ENCODE data around the gene TCL1A. TPM values are rescaled to one million over a fixed set of nuclear protein-coding genes. Genes with fewer than 3 reads are reported as not detected.

TCL1A gene
- total and polyA plus RNA-seq, 5 donors from 2014 or later, result 0.44 to 12.5 (median 1.8) TPM

DNA sequence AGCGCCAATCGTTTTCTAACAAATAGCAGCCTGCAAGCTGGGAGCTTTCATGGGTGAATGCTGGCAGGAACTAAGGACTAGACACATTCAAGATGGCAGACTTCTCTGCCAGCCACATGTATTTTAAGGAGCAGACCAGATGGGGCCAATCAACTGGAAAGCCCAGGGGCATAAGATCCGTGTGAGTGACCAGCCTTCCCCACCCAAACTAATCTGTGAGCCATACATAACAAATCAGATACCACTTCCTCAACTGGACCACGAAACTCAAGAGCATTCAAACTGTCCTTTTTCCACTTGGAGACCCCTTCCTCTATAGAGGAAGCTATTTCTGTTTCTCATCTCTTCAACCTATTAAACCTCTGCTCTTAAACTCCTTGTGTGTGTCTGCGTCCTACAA, 18.0 kb downstream of the TCL1A start:
- H3K4me3 ChIP-seq (ENCODE audit: low read depth, low read length), result no peak overlapping the region
- ATAC-seq (ENCODE audit: low read depth in 2 of 2), result no peak
- H3K9me3 Mint-ChIP-seq, result no peaks in the 10 kb centered on the region

GRCh38 chr14:95695051-95695450, 18.9 kb downstream of the TCL1A start:
- H3K27me3 Mint-ChIP-seq, result peaks cover 25% of the 10 kb centered on the region
- Histone ChIP-seq H3K27ac (ENCODE audit: insufficient read depth, low read length, poor library complexity, severe bottlenecking) (no peak overlapping the region), H3K4me3 (ENCODE audit: low read depth, low read length) (no peak overlapping the region), H3K36me3 (ENCODE audit: control insufficient read depth, insufficient read depth, low read length) (no peaks in the 10 kb centered on the region), H3K9me3 (ENCODE audit: control insufficient read depth in 2 of 2, low read length in 2 of 2) (no peaks in the 10 kb centered on the region), H3K27me3 (ENCODE audit: control insufficient read depth, insufficient read depth, low read length) (peaks cover 6% of the 10 kb centered on the region), H3K4me1 (ENCODE audit: control insufficient read depth, insufficient read depth, low read length, poor library complexity, severe bottlenecking) (no peaks in the 10 kb centered on the region)
- no peak overlapping the region for H3K27ac Mint-ChIP-seq
- H3K36me3 Mint-ChIP-seq, result no peaks in the 10 kb centered on the region
- ATAC-seq (ENCODE audit: low read depth in 2 of 2) (no peak), DNase-seq (no peak)
- H3K4me1 Mint-ChIP-seq, result no peaks in the 10 kb centered on the region
- no peaks in the 10 kb centered on the region for H3K9me3 Mint-ChIP-seq
- no peak overlapping the region for H3K4me3 Mint-ChIP-seq

More for the DNA sequence above, 18.0 kb downstream of the TCL1A start:
- Histone ChIP-seq H3K36me3 (ENCODE audit: control insufficient read depth, insufficient read depth, low read length) (no peaks in the 10 kb centered on the region), H3K4me1 (ENCODE audit: control insufficient read depth, insufficient read depth, low read length, poor library complexity, severe bottlenecking) (no peaks in the 10 kb centered on the region), H3K27me3 (ENCODE audit: control insufficient read depth, insufficient read depth, low read length) (peaks cover 6% of the 10 kb centered on the region), H3K9me3 (ENCODE audit: control insufficient read depth in 2 of 2, low read length in 2 of 2) (no peaks in the 10 kb centered on the region), H3K27ac (ENCODE audit: insufficient read depth, low read length, poor library complexity, severe bottlenecking) (no peak overlapping the region)
- no peak for DNase-seq
- H3K4me1 Mint-ChIP-seq, result no peaks in the 10 kb centered on the region
- H3K27ac Mint-ChIP-seq, result no peak overlapping the region
- H3K36me3 Mint-ChIP-seq, result no peaks in the 10 kb centered on the region
- H3K4me3 Mint-ChIP-seq, result no peak overlapping the region
- peaks cover 33% of the 10 kb centered on the region for H3K27me3 Mint-ChIP-seq

DNA sequence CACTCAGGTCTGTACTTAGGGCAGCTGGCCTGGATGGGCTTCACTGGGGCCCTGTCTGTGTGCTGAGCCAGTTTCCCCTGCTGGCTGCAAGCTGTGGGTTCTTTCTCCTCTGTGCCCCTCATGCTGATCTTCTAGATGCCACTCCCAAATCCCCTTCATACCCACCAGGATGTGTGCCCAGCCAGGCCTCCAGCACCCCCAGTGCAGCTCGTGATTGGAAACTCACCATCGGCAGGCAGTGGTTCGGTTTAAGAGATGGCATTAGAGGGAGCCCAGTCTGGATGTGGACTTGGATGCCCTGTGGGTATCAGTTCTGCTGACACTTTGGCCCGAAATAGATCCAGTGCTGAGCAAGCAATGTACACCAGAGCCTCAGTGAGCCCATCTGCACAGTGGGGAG, 21.8 kb downstream of the TCL1A start:
- H3K36me3 Mint-ChIP-seq, result no peaks in the 10 kb centered on the region
- Histone ChIP-seq H3K27me3 (ENCODE audit: control insufficient read depth, insufficient read depth, low read length) (peaks cover 2% of the 10 kb centered on the region), H3K4me1 (ENCODE audit: control insufficient read depth, insufficient read depth, low read length, poor library complexity, severe bottlenecking) (no peaks in the 10 kb centered on the region), H3K4me3 (ENCODE audit: low read depth, low read length) (no peak overlapping the region), H3K36me3 (ENCODE audit: control insufficient read depth, insufficient read depth, low read length) (no peaks in the 10 kb centered on the region), H3K9me3 (ENCODE audit: control insufficient read depth in 2 of 2, low read length in 2 of 2) (no peaks in the 10 kb centered on the region), H3K27ac (ENCODE audit: insufficient read depth, low read length, poor library complexity, severe bottlenecking) (no peak overlapping the region)
- no peaks in the 10 kb centered on the region for H3K4me1 Mint-ChIP-seq
- DNase-seq (no peak), ATAC-seq (ENCODE audit: low read depth in 2 of 2) (no peak)
- no peak overlapping the region for H3K27ac Mint-ChIP-seq
- no peaks in the 10 kb centered on the region for H3K9me3 Mint-ChIP-seq
- peaks cover 20% of the 10 kb centered on the region for H3K27me3 Mint-ChIP-seq
- H3K4me3 Mint-ChIP-seq, result no peak overlapping the region

- DNase-seq, result no peak
- H3K4me1 Mint-ChIP-seq, result no peaks in the 10 kb centered on the region
- Histone ChIP-seq H3K4me1 (ENCODE audit: control insufficient read depth, insufficient read depth, low read length, poor library complexity, severe bottlenecking) (no peaks in the 10 kb centered on the region), H3K9me3 (ENCODE audit: control insufficient read depth in 2 of 2, low read length in 2 of 2) (no peaks in the 10 kb centered on the region), H3K4me3 (ENCODE audit: low read depth, low read length) (no peak overlapping the region), H3K27ac (ENCODE audit: insufficient read depth, low read length, poor library complexity, severe bottlenecking) (no peak overlapping the region), H3K27me3 (ENCODE audit: control insufficient read depth, insufficient read depth, low read length) (peaks cover 2% of the 10 kb centered on the region), H3K36me3 (ENCODE audit: control insufficient read depth, insufficient read depth, low read length) (no peaks in the 10 kb centered on the region)
- ATAC-seq (ENCODE audit: low read depth in 2 of 2), result no peak
- peaks cover 18% of the 10 kb centered on the region for H3K27me3 Mint-ChIP-seq
- no peaks in the 10 kb centered on the region for H3K36me3 Mint-ChIP-seq
- H3K9me3 Mint-ChIP-seq, result no peaks in the 10 kb centered on the region
- H3K4me3 Mint-ChIP-seq, result no peak overlapping the region
- H3K27ac Mint-ChIP-seq, result no peak overlapping the region
Measured at GRCh38 chr14:95691591-95691990, 22.3 kb downstream of the TCL1A start.

DNA sequence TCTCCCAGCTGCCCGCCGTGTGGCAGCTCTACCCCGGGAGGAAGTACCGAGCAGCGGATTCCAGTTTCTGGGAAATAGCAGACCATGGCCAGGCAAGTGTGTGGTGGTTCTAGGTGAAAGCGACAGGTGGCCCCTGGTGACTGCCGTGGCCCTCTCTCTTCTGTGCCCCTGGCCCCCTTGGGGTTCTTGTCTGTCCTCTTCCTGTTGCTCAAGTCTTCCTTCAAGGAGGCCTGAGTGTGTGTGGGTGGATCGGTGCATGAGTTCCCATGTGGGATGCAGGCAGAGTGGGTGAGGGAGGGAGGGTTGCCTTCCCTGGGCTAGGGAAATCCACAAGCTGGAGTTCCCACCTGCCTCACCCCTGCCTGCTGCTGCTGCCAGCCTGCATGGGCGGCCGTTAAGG, 23.1 kb downstream of the TCL1A start:
- Histone ChIP-seq H3K4me1 (ENCODE audit: control insufficient read depth, insufficient read depth, low read length, poor library complexity, severe bottlenecking) (no peaks in the 10 kb centered on the region), H3K27ac (ENCODE audit: insufficient read depth, low read length, poor library complexity, severe bottlenecking) (no peak overlapping the region), H3K36me3 (ENCODE audit: control insufficient read depth, insufficient read depth, low read length) (no peaks in the 10 kb centered on the region), H3K9me3 (ENCODE audit: control insufficient read depth in 2 of 2, low read length in 2 of 2) (no peaks in the 10 kb centered on the region), H3K27me3 (ENCODE audit: control insufficient read depth, insufficient read depth, low read length) (no peaks in the 10 kb centered on the region), H3K4me3 (ENCODE audit: low read depth, low read length) (no peak overlapping the region)
- Mint-ChIP-seq H3K27me3 (peaks cover 13% of the 10 kb centered on the region), H3K4me1 (no peaks in the 10 kb centered on the region), H3K27ac (no peak overlapping the region), H3K9me3 (no peaks in the 10 kb centered on the region), H3K36me3 (no peaks in the 10 kb centered on the region), H3K4me3 (no peak overlapping the region)
- DNase-seq (no peak), ATAC-seq (ENCODE audit: low read depth in 2 of 2) (no peak)

- Histone ChIP-seq H3K27ac (ENCODE audit: insufficient read depth, low read length, poor library complexity, severe bottlenecking) (no peak overlapping the region), H3K27me3 (ENCODE audit: control insufficient read depth, insufficient read depth, low read length) (no peaks in the 10 kb centered on the region), H3K4me1 (ENCODE audit: control insufficient read depth, insufficient read depth, low read length, poor library complexity, severe bottlenecking) (no peaks in the 10 kb centered on the region), H3K9me3 (ENCODE audit: control insufficient read depth in 2 of 2, low read length in 2 of 2) (no peaks in the 10 kb centered on the region), H3K36me3 (ENCODE audit: control insufficient read depth, insufficient read depth, low read length) (no peaks in the 10 kb centered on the region), H3K4me3 (ENCODE audit: low read depth, low read length) (no peak overlapping the region)
- Mint-ChIP-seq H3K9me3 (peaks cover 0 to under 1% (median 0%) of the 10 kb centered on the region in 7 donors), H3K36me3 (no peaks in the 10 kb centered on the region), H3K4me1 (no peaks in the 10 kb centered on the region), H3K27ac (no peak overlapping the region), H3K27me3 (peaks cover 13% of the 10 kb centered on the region), H3K4me3 (no peak overlapping the region)
- ATAC-seq (ENCODE audit: low read depth in 2 of 2), result no peak
- DNase-seq, result no peak
Measured at GRCh38 chr14:95689441-95689840, 24.5 kb downstream of the TCL1A start.

DNA sequence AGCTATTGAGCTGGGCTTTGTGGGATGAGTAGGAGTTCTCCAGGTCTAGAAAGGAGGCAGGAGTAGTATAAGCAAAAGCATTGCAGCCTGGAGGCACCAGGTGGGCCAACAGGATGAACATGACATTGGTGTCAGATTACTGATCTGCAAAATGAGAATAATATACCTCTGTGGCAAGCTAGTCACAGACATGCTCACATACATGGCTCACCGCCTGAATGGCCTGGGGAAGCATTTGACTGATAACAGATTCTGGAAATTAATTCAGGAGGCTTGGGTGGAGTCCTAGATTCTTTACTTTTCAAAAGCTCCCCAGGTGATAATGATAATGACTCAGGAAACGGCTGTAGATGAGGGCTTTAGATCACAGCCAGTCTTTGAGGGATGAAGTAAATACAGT, 27.0 kb downstream of the TCL1A start:
- Histone ChIP-seq H3K4me3 (ENCODE audit: low read depth, low read length) (no peak overlapping the region), H3K27ac (ENCODE audit: insufficient read depth, low read length, poor library complexity, severe bottlenecking) (no peak overlapping the region), H3K27me3 (ENCODE audit: control insufficient read depth, insufficient read depth, low read length) (no peaks in the 10 kb centered on the region), H3K36me3 (ENCODE audit: control insufficient read depth, insufficient read depth, low read length) (no peaks in the 10 kb centered on the region), H3K4me1 (ENCODE audit: control insufficient read depth, insufficient read depth, low read length, poor library complexity, severe bottlenecking) (no peaks in the 10 kb centered on the region), H3K9me3 (ENCODE audit: control insufficient read depth in 2 of 2, low read length in 2 of 2) (no peaks in the 10 kb centered on the region)
- Mint-ChIP-seq H3K27me3 (peaks cover 10% of the 10 kb centered on the region), H3K4me3 (no peak overlapping the region), H3K27ac (no peak overlapping the region), H3K36me3 (no peaks in the 10 kb centered on the region), H3K4me1 (no peaks in the 10 kb centered on the region), H3K9me3 (peaks cover 0 to 3% (median 0%) of the 10 kb centered on the region in 7 donors)
- no peak for DNase-seq
- no peak for ATAC-seq (ENCODE audit: low read depth in 2 of 2)

- Mint-ChIP-seq H3K4me1 (no peaks in the 10 kb centered on the region), H3K27ac (no peak within 1 kb of the TSS), H3K36me3 (no peaks in the 10 kb centered on the region), H3K4me3 (no peak within 1 kb of the TSS), H3K27me3 (peaks cover 10% of the 10 kb centered on the region), H3K9me3 (peaks cover 0 to 3% (median 0%) of the 10 kb centered on the region in 7 donors)
- Histone ChIP-seq H3K4me3 (ENCODE audit: low read depth, low read length) (no peak within 1 kb of the TSS), H3K36me3 (ENCODE audit: control insufficient read depth, insufficient read depth, low read length) (no peaks in the 10 kb centered on the region), H3K27ac (ENCODE audit: insufficient read depth, low read length, poor library complexity, severe bottlenecking) (no peak within 1 kb of the TSS), H3K4me1 (ENCODE audit: control insufficient read depth, insufficient read depth, low read length, poor library complexity, severe bottlenecking) (no peaks in the 10 kb centered on the region), H3K27me3 (ENCODE audit: control insufficient read depth, insufficient read depth, low read length) (no peaks in the 10 kb centered on the region), H3K9me3 (ENCODE audit: control insufficient read depth in 2 of 2, low read length in 2 of 2) (no peaks in the 10 kb centered on the region)
- ATAC-seq (ENCODE audit: low read depth in 2 of 2) (no peak), DNase-seq (no peak)
Measured at GRCh38 chr14:95685978-95686922, 27.7 kb downstream of the TCL1A start, which contains the start of gene TCL1B. TCL1B (plus strand) TSS chr14:95686426; CDS start chr14:95686468, 42 bp downstream.
